SJCRH30 (cell line): ENCODE results near the gene SLC8A3. TPM values are rescaled to one million over a fixed set of nuclear protein-coding genes. Genes with fewer than 3 reads are reported as not detected.

Experiments
- DNase-seq, 2 experiments: peaks; one replicate each; pipeline ENCODE4 v3.0.0-alpha.2; 2015 to 2020
- H3K27ac ChIP-seq: fragments of 250-450 bp; sonication (Bioruptor Pico); 2 replicates; pipeline ENCODE4 v1.5.1; 2020; ENCODE audit warnings: mild to moderate bottlenecking, moderate library complexity
- H3K27me3 ChIP-seq: fragments of 250-450 bp; sonication (Bioruptor Pico); 2 replicates; pipeline ENCODE4 v1.5.1; 2020; ENCODE audit warnings: mild to moderate bottlenecking, moderate library complexity
- H3K36me3 ChIP-seq: fragments of 250-450 bp; sonication (Bioruptor Pico); 2 replicates; pipeline ENCODE4 v1.5.1; 2020; ENCODE audit warnings: mild to moderate bottlenecking, moderate library complexity
- H3K4me1 ChIP-seq: fragments of 250-450 bp; sonication (Bioruptor Pico); 2 replicates; pipeline ENCODE4 v1.5.1; 2020; ENCODE audit warnings: mild to moderate bottlenecking, moderate library complexity
- H3K4me3 ChIP-seq: fragments of 250-450 bp; sonication (Bioruptor Pico); 2 replicates; pipeline ENCODE4 v1.5.1; 2020; ENCODE audit warnings: mild to moderate bottlenecking, moderate library complexity
- H3K9me3 ChIP-seq: fragments of 250-450 bp; sonication (Bioruptor Pico); replicated peaks from 2 replicates; pipeline ENCODE4 v1.5.1; 2020; ENCODE audit warnings: mild to moderate bottlenecking, moderate library complexity
- total RNA-seq: library from RNA; depleted of rRNA; stranded (reverse); fragments of >200 nt; shearing (Covaris generic); gene quantifications from 2 replicates; pipeline ENCODE4 v1.2.3, GENCODE V29; 2014

The SLC8A3 gene
- total RNA-seq, 1 experiment from 2014 or later: 17.2 TPM

DNA sequence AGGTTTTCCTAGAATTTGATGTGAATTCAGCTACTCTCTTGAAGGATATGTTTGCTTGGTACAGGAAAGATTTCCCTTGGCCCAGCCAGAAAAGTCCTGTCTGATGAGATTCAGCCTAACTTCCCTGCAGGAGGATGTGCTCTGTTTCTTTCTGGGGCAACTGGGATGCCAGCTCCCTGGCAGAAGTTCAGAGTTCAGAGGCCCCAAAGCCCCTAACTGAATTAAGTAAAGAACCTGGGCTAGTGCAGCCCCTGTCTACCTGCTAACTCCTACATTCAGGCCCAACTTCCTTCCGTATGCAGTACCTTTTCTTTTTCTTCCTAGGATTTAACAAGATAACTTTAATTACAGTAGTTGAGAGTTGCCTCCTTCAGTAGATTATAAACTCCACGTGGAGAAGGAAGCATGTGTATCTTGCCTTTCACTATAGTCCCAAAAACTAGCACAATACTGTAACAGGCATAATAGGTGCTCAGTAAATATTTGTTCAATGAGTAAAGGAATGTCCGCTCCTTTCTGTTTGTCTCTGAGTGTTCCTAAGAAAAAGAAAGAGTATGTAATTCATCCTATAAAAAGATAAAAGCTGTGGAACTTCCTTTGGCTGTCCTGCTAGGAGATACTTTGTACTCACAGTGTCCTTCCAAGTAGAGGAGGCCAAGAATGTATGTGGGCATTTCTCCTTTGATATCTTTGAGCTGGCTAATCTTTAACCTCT is 141.0 kb downstream of the SLC8A3 start:
- Histone ChIP-seq H3K4me1 (no peaks in the 10 kb centered on the region), H3K36me3 (no peaks in the 10 kb centered on the region), H3K4me3 (no peak overlapping the region), H3K27me3 (no peaks in the 10 kb centered on the region), H3K27ac (no peak overlapping the region), H3K9me3 (no peaks in the 10 kb centered on the region)
- no peak for DNase-seq

GRCh38 chr14:70045844-70046535 is 142.8 kb downstream of the SLC8A3 start:
- H3K4me1 ChIP-seq: no peaks in the 10 kb centered on the region
- H3K36me3 ChIP-seq: no peaks in the 10 kb centered on the region
- DNase-seq: peak; percentile 24 to 36
- H3K27ac ChIP-seq: no peak overlapping the region
- H3K9me3 ChIP-seq: no peaks in the 10 kb centered on the region
- H3K27me3 ChIP-seq: no peaks in the 10 kb centered on the region
- H3K4me3 ChIP-seq: no peak overlapping the region

- H3K27ac ChIP-seq: no peak overlapping the region
Observed at GRCh38 chr14:70045310-70045709, 143.4 kb downstream of the SLC8A3 start.

GRCh38 chr14:70043001-70043400 is 145.8 kb downstream of the SLC8A3 start:
- no peaks in the 10 kb centered on the region for H3K36me3 ChIP-seq
- no peaks in the 10 kb centered on the region for H3K4me1 ChIP-seq
- no peaks in the 10 kb centered on the region for H3K27me3 ChIP-seq
- no peak overlapping the region for H3K27ac ChIP-seq
- H3K9me3 ChIP-seq: no peaks in the 10 kb centered on the region
- no peak overlapping the region for H3K4me3 ChIP-seq
- no peak for DNase-seq

More at GRCh38 chr14:70045310-70045709, 143.4 kb downstream of the SLC8A3 start:
- H3K36me3 ChIP-seq: no peaks in the 10 kb centered on the region
- no peaks in the 10 kb centered on the region for H3K9me3 ChIP-seq
- DNase-seq: no peak
- no peaks in the 10 kb centered on the region for H3K27me3 ChIP-seq
- no peaks in the 10 kb centered on the region for H3K4me1 ChIP-seq
- H3K4me3 ChIP-seq: no peak overlapping the region

DNA sequence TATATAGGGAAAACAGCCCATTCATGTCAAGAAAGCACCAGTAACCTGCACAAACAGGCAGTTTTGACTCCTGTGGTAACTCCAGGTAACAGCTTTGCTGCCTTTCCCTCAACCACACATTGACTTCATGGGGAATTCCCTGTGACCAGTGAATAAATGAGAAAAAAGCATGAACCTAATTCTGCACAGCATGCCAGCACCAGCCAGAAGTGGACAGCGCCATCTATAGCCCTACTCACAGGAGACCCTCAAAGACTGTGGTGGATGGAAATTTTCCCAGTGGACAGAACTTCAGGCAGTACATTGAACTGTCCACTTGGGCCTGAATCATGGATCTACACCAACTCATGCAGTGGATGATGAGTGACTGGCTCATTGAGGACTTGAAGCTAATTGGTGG is 152.1 kb downstream of the SLC8A3 start:
- H3K4me3 ChIP-seq: no peak overlapping the region
- no peaks in the 10 kb centered on the region for H3K36me3 ChIP-seq
- H3K27ac ChIP-seq: no peak overlapping the region
- H3K9me3 ChIP-seq: no peaks in the 10 kb centered on the region
- H3K4me1 ChIP-seq: peaks cover 6% of the 10 kb centered on the region; the same call in 1 of the 2 replicates
- DNase-seq: peak; percentile 46 to 72
- H3K27me3 ChIP-seq: no peaks in the 10 kb centered on the region

DNA sequence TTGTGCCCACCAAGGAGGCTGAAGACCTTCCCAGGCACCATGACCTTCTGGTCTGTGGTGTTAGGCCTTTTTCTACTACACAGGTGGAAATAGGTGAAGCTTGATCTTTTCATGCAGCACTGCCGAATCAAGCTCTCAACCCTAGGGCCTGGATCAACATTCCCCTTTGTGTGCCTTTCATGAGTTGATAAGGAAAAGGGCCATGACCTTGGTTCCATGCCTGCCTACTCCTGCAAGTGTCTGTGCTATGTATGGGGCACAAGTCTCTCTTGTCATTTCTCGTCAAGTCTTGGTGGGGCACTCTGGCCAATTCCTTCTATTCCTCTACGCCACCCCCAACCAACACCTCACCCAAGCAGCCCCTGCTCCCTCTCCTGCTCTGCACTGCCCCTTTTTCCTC is 154.5 kb downstream of the SLC8A3 start:
- Histone ChIP-seq H3K4me1 (peaks cover 6% of the 10 kb centered on the region; the same call in 1 of the 2 replicates), H3K4me3 (no peak overlapping the region), H3K36me3 (no peaks in the 10 kb centered on the region), H3K9me3 (no peaks in the 10 kb centered on the region), H3K27me3 (no peaks in the 10 kb centered on the region), H3K27ac (no peak overlapping the region)
- no peak for DNase-seq

GRCh38 chr14:70033561-70033960 is 155.2 kb downstream of the SLC8A3 start:
- Histone ChIP-seq H3K27me3 (no peaks in the 10 kb centered on the region), H3K27ac (no peak overlapping the region), H3K36me3 (no peaks in the 10 kb centered on the region), H3K4me3 (no peak overlapping the region), H3K9me3 (no peaks in the 10 kb centered on the region), H3K4me1 (peaks cover 6% of the 10 kb centered on the region; the same call in 1 of the 2 replicates)
- DNase-seq: no peak

- Histone ChIP-seq H3K9me3 (no peaks in the 10 kb centered on the region), H3K27ac (no peak overlapping the region), H3K4me1 (peaks cover 6% of the 10 kb centered on the region; the same call in 1 of the 2 replicates), H3K27me3 (no peaks in the 10 kb centered on the region), H3K36me3 (no peaks in the 10 kb centered on the region), H3K4me3 (no peak overlapping the region)
- no peak for DNase-seq
Observed at GRCh38 chr14:70033116-70033515, 155.6 kb downstream of the SLC8A3 start.

DNA sequence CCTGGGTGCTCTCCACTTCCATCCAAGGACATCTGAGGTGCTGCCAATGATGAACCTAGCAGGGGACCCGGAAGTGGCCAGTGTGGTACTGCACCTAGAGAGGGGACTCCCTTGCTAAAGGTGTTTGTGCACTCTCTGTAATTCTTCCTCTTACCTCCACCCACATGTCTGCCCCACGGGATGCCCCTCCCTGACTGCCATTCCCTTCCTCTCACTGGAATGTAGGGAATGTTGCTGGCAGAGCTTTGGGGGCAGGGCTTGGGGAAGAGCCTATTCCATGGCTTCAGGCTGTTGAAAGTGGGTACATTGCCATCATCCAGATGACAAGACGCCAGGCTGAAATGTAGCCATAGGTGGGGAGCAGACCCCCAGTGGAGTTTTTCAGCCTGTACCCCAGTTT is 156.3 kb downstream of the SLC8A3 start:
- no peaks in the 10 kb centered on the region for H3K27me3 ChIP-seq
- no peaks in the 10 kb centered on the region for H3K36me3 ChIP-seq
- DNase-seq: no peak
- H3K4me3 ChIP-seq: no peak overlapping the region
- H3K27ac ChIP-seq: no peak overlapping the region
- no peaks in the 10 kb centered on the region for H3K9me3 ChIP-seq
- peaks cover 6% of the 10 kb centered on the region; the same call in 1 of the 2 replicates for H3K4me1 ChIP-seq

- no peak overlapping the region for H3K4me3 ChIP-seq
- peaks cover 6% of the 10 kb centered on the region; the same call in 1 of the 2 replicates for H3K4me1 ChIP-seq
- DNase-seq: no peak
- no peaks in the 10 kb centered on the region for H3K27me3 ChIP-seq
- H3K36me3 ChIP-seq: no peaks in the 10 kb centered on the region
- no peak overlapping the region for H3K27ac ChIP-seq
- no peaks in the 10 kb centered on the region for H3K9me3 ChIP-seq
Observed at GRCh38 chr14:70032016-70032415, 156.7 kb downstream of the SLC8A3 start.

DNA sequence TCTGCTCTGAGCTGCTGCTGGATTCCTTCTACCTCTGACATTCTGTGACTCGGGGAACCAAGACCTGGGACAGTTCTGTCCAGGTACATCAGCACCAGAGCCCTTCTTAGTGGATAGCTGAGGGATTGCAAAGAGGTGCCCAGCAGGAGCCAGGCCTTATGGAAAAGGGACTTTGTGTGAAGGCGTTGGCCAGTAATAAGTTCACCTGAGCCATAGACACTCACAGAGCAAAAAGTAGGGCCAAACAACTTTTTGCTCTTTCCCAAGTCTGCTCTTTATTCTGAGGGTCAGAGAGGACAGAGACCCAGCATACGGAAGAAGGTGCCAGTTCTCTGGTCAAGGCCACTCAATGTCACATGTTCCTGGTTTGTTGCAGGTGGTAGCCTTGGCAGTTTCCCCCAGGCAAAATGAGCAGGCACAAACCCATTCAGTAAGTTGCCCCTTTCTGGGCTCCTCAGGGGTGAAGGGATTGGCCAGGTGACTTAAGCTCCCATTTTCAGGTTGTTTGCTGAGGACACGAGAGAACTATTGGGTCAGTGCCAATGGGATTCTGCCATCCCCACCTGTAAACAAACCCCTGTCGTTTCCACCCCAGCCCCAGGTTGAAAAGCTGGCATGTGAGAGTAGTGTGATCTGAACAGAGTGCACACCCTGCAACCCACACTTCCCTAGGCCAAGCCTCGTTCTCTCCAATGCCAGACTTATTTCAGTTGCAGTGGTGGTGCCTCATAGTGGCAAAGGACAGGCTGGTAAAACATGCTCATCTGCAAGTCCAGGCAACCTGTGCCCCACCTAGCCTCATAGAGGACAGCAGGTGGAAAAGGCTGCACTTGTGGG is 159.2 kb downstream of the SLC8A3 start:
- Histone ChIP-seq H3K27me3 (no peaks in the 10 kb centered on the region), H3K4me1 (peaks cover 6% of the 10 kb centered on the region; the same call in 1 of the 2 replicates), H3K36me3 (no peaks in the 10 kb centered on the region), H3K4me3 (no peak overlapping the region), H3K27ac (no peak overlapping the region), H3K9me3 (no peaks in the 10 kb centered on the region)
- no peak for DNase-seq

DNA sequence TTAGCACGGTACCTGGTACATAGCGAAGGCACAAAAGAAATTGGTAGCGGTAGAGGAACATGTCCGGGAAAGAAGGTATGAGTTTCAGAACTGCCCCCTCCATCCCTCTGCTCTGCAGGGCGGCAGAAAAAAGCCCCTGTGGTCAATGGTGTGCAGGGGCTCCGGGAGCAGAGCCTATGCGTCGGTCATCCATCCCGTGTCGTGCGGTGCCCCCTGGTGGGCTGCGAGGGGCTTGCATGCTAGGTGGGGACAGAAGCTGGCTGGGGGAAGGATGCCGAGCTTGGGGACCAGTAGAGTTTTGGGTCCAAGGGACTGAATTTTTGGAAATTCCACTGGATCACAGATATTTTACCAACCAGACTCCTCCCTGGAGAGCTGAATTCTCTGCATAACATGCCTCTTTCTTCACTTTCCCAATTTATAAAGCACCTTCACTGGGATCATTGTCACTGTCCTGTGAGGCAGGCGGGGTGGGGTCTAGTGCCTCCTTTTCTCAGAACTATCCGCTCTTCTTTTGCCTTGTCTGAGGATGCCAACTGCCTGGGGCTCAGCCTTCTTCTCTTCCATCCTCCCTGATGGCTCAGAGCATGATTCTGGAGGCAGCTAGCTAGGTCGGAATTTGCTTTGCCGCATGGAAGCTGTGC is 160.8 kb downstream of the SLC8A3 start:
- H3K9me3 ChIP-seq: no peaks in the 10 kb centered on the region
- H3K4me1 ChIP-seq: peaks cover 6% of the 10 kb centered on the region; the same call in 1 of the 2 replicates
- H3K36me3 ChIP-seq: no peaks in the 10 kb centered on the region; the same call in 1 of the 2 replicates
- H3K27ac ChIP-seq: no peak overlapping the region
- peak; percentile 78 to 87 for DNase-seq
- H3K27me3 ChIP-seq: no peaks in the 10 kb centered on the region
- no peak overlapping the region for H3K4me3 ChIP-seq

- H3K4me1 ChIP-seq: peaks cover 7% of the 10 kb centered on the region
- no peaks in the 10 kb centered on the region for H3K9me3 ChIP-seq
- no peak overlapping the region for H3K4me3 ChIP-seq
- no peaks in the 10 kb centered on the region; the same call in 1 of the 2 replicates for H3K36me3 ChIP-seq
- H3K27me3 ChIP-seq: no peaks in the 10 kb centered on the region
- H3K27ac ChIP-seq: no peak overlapping the region
- no peak for DNase-seq
Observed at GRCh38 chr14:70023871-70024270, 164.9 kb downstream of the SLC8A3 start.

- Histone ChIP-seq H3K4me1 (peaks cover 12% of the 10 kb centered on the region), H3K9me3 (no peaks in the 10 kb centered on the region), H3K27me3 (no peaks in the 10 kb centered on the region)
Observed at GRCh38 chr14:70022771-70023445, 165.8 kb downstream of the SLC8A3 start.

More at GRCh38 chr14:70022771-70023445, 165.8 kb downstream of the SLC8A3 start:
- DNase-seq: no peak
- Histone ChIP-seq H3K27ac (no peak overlapping the region), H3K4me3 (no peak overlapping the region), H3K36me3 (no peaks in the 10 kb centered on the region; the same call in 1 of the 2 replicates)
